HG03575 (cell line): ENCODE data around the gene SLC30A3.
"Not testable (repeated sequence)": the region's sequence is repeated elsewhere in the genome, so short reads cannot be mapped to it uniquely, and the experiment has no call there.

Experiments used
- ATAC-seq: cut with Tn5 transposase; IDR thresholded peaks from one replicate; pipeline ENCODE4 v1.9.1; 2021; ENCODE audit not compliant: unreplicated experiment, insufficient number of reproducible peaks, low FRiP score; ENCODE audit errors: extremely low read depth

The SLC30A3 gene, protein sequence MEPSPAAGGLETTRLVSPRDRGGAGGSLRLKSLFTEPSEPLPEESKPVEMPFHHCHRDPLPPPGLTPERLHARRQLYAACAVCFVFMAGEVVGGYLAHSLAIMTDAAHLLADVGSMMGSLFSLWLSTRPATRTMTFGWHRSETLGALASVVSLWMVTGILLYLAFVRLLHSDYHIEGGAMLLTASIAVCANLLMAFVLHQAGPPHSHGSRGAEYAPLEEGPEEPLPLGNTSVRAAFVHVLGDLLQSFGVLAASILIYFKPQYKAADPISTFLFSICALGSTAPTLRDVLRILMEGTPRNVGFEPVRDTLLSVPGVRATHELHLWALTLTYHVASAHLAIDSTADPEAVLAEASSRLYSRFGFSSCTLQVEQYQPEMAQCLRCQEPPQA

DNA sequence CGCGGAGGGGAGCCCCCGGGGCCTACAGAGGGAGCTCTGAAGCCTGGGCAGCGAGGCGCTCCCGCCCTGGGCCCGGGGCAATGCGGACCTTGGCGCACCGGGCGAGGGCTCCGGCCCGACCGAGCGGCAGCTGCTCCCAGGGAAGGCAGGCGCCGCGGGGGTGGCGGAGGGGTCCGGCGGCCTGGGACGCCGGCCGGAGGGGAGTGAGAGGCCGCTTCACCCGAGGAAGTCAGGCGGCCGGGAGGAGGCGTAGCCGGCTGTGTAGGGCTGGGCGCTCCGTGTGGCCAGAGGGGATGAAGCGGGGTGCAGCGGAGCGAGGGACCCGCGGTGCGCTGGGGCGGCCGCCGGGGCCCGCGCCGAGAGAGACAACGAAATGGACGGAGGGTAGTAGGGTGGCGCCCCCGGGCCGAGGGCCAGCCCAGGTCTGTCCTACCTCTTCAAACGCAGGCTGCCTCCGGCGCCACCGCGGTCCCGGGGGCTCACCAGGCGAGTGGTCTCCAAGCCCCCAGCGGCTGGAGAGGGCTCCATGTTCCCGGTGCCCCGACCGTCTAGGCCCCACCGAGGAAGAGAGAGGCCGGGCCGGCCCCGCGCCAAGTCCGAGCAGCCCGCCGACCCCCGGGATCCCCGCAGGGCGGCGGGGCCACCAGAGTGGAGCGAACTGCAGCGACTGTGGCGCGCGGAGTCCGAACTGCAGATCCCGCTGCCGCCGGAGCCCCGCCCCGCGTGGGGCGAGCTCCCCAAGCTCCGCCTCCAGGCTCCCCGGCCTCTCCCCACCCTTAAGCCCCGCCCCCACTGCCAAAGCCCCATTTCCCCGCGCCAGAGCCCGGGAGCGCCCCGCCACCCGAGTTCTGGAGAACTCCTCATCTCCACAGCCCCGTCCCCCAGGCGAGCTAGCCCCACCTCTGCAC is at the start of gene SLC30A3:
Gene SLC30A3, minus strand, starts transcription at position 669 of the 908 bp plus-strand sequence. Its CDS starts 141 bp downstream, at position 528.
- no peak for ATAC-seq

DNA sequence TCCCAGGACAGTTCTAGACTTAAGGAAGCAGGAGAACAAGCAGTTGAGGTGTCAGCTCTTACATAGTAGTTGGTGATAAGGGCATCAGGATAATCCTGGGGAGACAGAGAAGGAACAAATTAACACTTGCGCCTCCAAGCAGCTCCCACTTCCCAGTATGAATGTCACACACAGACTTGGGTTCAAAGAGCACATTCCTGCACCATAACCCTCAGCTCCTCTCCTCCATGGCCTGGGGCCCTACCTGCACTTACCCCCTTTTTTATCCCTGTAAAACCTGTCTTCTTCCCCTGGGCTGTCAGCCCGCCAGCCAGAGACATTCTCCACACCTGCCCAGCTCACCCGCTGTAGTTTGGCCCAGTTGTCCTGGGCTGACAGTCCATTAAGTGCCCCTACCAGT is 49.3 kb upstream of the SLC30A3 start:
- no peak for ATAC-seq

DNA sequence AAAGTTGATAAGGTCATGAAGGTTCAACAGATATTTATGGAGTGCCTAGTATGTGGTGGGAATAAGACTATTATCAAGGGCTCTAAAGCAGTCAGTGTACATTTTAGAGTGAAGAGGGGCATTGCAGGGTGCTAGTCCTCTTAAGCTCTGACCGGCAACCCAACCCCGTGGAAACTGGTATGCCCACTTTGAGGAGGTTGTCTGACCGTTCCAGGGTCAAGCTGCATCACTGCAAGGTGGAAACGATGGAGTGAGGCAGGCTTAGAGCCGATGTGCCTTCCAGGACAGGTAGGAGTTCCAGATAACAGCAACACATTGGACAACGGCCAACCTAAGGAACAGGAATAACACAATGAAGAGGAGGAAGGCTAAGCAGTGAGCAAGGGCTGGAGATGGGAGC is 46.8 kb upstream of the SLC30A3 start:
- ATAC-seq, result no peak

DNA sequence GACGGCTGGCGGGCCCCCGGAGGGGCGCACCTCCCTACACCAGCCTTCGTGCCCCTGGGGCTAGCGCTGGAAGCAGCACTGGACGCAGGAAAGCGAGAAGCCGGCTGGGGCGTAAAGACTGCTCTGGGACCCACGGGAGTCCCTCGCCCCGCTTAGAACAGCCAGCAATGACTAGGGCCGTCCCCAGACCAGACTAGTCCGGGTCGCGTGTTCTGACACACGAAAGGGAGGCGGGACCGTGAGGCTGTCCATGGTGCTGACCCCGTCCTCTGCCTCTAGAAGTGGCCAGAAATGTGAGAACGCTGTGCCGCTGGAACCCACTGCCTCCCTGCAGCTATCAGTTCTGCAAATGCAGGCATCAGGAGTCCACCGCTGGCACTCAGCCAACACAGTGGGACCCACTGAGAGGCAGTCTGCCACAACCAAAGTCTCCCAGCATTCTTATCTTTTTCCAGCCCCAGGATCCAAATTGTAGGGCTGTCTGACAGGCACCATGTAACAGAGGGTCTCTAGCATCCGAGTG is 45.6 kb upstream of the SLC30A3 start, which contains the start of gene UCN:
Gene UCN, minus strand, starts transcription at position 87 of the 523 bp plus-strand sequence. CDS start 550 bp downstream, outside the sequence.
- no peak for ATAC-seq

DNA sequence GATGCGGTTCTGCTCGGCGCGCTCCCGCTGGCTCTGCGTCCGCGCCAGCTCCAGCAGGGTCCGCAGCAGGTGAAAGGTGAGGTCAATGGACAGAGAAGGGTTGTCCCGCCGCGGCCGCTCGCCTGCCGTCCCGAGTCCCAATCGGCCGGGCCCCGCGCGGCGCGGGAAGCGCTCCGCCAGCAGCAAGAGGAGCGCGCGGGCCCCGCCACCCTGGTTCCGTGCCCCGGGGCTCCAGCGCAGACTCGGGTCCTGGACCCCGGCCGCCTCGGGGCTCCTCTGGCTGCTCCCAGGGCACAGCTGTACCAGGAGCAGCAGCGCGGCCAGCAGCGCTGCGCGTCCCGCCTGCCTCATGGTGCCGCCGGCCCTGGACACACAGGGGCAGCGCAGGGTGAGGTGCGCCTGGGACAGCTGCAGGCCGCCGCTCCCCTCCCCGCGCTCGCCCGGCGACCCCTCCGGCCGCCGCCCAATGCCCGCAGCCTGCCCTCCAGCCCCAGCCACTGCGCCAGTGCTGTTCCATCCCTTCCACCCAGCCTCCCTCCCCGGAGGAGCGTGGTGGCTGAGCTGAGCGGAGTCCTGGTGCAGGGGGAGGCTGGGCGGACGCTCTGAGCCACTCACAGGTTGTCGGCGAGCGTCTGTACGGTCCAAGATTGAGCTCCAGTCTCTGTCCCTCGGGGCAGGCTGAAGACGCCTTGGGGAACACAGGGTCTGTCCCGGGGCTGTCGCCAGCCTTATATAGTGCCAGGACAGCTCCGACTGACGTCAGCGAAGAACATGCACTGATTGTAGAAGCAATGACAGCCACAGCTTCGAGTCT is 44.9 kb upstream of the SLC30A3 start:
- no peak for ATAC-seq

DNA sequence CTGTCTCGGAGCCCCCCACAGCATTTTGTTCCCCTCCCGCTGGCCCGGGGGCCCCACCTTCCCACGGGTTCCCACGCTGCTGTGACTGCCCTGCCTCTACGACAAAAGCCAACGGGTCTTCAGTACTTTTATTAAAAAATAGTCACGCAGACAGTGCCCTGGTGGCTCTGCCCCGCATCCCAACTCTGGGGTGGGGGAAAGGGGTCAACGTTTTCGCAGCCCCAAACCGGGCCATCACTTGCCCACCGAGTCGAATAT is 44.4 kb upstream of the SLC30A3 start:
- ATAC-seq, result no peak

DNA sequence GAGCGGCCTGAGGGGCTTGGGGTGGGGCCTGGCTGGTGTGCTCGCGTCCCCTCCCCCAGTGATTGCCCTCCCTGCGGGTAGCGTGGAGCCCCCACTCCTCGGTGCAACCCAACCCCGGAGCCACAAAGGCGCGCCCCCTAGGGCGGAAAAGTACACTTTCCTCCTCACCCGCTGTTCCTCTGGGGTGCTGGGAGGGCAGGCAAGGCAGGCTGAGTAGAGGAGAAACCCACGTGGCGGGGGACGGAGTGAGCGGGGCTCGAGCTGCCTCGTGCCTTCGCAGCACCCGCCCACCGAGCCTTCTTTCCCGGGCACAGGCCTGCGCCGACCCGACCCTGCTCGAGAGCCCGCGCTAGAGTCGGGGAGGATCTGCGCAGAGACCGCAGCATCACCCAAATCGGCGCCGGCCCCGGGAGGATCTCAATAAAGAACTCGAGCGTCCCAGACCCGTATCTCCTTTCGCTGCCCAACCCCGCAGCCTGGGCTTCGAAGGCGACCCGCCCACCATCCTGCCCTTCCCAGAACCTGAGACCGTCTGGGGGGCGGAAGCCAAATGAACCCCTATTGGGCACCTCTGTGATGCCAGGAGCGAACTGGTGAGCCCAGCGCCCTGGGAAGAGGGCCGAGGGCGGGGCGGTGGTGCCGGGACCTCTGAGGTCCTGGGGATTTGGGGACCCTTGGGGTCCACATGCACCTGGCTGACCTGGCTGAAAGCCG is 43.9 kb upstream of the SLC30A3 start:
- no peak for ATAC-seq

DNA sequence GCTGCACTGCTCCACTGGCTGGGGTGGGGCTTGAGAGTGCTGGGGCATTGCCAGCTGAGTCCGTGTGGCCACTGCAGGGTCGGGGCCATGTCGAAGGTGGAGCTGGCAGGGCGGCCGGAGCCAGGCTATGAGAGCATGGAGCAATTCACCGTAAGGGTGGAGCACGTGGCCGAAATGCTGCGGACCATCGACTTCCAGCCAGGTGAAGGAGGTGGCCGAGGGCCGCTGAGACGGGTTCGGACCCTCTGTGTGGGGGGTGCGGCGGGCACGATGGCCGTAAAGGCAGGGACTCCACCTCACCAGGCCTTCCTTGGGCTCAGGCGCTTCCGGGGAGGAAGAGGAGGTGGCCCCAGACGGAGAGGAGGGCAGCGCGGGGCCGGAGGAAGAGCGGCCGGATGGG is 43.3 kb upstream of the SLC30A3 start:
- no peak for ATAC-seq

DNA sequence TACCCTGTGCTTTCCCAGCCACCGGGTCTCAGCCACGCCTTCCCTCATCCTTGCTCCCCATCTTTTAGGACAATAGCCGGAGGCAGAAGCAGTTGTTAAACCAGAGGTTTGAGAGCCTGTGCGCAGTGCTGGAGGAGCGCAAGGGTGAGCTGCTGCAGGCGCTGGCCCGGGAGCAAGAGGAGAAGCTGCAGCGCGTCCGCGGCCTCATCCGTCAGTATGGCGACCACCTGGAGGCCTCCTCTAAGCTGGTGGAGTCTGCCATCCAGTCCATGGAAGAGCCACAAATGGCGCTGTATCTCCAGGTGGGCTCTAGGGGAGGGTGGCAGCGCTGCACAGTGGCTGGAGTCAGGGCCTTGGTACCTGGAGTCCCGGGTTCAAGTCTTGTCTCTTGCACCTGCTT is 42.7 kb upstream of the SLC30A3 start:
- no peak for ATAC-seq

DNA sequence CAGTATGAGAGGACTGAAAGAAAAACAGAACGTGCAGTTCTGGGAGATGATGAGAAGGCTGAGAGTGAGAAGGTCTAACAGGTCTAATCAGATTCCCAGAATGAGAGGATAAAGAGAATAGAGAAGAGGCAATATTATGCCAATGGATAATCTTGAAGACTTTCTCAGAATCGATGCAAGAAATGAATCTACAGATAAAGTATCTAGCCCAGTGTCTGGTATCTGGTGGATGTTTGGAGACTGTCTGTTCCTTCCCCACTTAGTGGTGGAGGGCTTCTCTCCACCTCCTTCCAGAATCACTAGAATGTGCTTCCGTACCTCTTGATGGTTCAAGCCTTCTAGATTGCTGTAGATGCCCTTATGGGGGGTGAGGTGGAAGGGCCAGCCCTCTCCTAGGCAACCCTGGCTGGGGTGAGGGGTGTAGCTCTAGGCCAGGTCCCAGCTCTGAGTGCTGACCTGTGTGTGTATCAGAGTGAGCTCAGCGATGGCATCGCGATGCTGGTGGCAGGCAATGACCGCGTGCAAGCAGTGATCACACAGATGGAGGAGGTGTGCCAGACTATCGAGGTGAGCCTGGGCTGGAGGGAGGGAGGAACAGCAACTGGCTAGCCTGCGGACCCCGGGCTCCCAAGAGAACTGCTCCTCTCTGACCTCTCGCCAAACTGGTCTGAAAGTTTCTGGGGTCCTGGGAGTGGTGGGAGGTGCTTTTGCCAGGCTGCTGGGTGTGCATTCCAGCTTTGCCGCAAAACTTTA is 41.8 kb upstream of the SLC30A3 start:
- no peak for ATAC-seq

DNA sequence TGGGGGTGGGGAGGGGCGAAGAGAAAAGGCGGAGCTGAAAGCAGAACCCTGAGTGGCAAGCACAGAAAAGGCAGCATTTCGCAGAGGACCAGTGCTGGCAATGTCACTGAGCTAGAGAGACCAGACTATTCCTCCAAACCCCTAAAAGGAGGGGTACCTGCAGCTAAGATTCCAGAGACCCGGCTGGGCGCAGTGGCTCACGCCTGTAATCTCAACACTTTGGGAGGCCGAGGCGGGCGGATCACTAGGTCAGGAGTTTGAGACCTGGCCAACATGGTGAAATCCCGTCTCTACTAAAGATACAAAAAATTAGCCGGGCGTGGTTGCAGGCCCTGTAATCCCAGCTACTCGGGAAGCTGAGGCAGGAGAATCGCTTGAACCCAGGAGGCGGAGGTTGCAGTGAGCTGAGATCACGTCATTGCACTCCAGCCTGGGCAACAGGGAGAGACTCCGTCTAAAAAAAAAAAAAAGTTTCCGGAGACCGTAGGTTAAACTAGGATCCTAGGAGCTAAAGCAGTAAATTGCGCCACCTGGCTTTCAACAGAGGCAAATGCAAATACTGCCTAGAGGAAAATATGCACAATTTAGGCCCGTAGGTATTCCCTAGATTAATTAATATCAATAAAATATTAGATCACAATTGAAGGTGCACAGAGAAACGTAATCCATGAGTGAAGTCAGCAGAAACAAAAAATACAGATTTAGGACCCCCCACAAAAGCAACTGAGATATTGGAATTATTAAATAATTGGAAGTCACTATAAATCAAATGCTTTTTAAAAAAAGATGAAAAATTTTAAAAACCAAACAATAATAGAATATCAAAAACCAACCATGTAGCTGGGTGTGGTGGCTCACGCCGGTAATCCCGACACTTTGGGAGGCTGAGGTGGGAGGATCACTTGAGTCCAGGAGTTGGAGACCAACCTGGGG is 40.5 kb upstream of the SLC30A3 start:
- ATAC-seq, result no peak

DNA sequence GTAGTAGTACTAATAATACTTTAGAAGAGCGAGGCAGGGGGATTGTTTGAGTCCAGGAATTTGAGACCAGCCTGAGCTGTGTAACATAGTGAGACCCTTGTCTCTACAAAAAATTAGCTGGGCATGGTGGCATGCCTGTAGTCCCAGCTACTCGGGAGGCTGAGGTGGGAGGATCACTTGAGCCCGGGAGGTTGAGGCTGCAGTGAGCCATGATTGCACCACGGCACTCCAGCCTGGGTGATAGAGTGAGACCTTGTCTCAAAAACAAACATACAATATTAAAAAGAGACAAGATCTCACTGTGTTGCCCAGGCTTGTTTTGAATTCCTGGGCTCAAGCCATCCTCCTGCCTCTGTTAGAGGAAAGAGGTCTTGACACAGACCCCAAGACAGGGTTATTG is 37.8 kb upstream of the SLC30A3 start:
- ATAC-seq, result not testable (repeated sequence)

DNA sequence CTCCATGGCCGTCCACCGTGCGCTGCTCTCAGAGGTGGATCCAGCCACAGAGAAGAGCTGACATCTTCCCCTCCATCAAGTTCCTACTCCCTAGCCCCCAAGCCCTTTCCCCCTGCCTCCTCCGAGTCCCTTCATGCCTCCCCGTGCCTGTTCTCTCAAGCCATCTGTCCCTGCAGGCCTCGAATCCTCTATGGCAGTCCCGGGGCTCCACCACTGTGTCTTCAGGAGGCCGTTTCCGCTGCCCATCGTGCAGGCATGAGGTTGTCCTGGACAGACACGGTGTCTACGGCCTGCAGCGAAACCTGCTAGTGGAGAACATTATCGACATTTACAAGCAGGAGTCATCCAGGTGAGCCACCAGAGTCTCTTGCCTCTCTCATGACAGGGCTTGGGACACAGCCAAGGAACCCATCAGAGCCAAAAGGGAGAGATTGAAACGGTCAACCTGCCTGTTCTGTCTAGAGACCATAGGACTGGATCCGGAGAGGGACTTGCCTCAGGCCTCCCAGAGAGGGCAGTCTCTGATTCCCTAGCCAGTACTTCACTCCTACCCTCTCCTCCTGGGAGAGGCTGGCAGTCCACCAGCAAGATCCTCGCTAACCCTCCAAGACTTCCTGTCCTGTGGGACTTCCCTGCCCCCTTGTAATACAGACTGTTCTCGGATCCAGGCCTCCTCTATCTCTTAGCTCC is 35.7 kb upstream of the SLC30A3 start:
- no peak for ATAC-seq

DNA sequence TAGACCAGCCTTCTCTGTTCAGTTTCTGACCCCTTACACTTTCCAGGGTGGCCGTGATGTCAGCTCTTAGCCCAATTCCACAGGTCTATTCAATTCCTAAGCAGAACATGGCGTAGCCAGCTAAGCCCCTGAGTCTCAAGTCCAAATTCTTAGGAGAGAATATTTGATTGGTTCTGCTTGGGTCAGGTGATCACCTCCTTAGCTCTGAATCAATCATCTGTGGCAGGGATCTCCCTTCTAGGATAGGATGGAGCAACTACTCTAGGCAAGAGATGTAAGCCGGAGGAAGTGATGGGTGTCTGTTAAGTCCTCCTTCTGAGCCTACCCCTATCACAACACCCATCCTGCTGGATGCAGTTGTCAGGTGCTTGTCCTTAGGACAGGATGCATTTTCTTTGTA is 34.3 kb upstream of the SLC30A3 start:
- no peak for ATAC-seq

DNA sequence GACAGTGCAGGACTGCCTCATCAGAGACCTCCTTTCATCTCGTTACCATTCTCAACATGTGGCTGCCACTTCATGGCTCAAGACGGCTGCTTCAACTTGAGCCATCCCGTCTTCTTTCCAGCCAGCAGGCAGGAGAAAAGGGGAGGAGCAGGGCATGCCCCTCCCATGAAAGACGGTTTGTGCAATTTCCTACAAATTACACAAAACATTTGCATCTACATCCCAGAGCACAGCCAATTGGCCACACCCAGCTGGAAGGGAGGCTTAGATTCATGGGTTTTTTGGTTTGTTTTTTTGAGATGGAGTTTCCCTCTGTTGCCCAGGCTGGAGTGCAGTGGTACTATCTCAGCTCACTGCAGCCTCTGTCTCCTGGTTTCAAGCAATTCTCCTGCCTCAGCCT is 33.6 kb upstream of the SLC30A3 start:
- ATAC-seq, result no peak

DNA sequence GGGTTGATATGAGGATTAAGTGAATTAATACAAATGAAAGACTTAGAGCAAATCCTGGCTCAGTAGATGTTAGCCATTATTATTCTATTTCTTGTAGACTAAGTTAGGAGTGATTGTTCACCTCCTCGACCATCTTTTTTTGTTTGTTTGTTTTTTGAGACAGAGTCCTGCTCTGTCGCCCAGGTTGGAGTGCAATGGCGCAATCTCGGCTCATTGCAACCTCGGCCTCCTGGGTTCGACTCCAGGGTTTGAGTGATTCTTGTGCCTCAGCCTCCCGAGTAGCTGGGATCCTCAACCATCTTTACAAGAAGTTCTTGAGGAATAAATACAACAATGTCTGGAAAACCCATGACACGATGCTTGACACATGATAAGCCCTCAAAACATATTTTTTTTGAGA is 32.1 kb upstream of the SLC30A3 start:
- ATAC-seq, result no peak
